GM18951 (cell line): ENCODE data around the gene VPS4B.

ENCODE experiments used
- POLR2A ChIP-seq: IDR thresholded peaks from 4 replicates; pipeline ENCODE4 v1.6.1; 2011; ENCODE audit warnings: mild to moderate bottlenecking; ENCODE audit not compliant: insufficient read length, insufficient read depth; ENCODE audit errors: extremely low read depth
- in situ Hi-C: fragments of 300-500 bp; cut with MboI; formaldehyde crosslinking; loops from one replicate; pipeline ENCODE4 v1.12.0; 2022; ENCODE audit warnings: low sequenced_read_pairs, mixed read lengths, inconsistent platforms; ENCODE audit not compliant: unreplicated experiment

Gene VPS4B

GRCh38 chr18:63348508-63349136 lies 73.7 kb downstream of the VPS4B start:
- in situ Hi-C loops = loop anchor here (25.0 kb wide), 1 partner anchor 636 kb away; the partner anchor contains the start of gene PHLPP1
- no peak for TF ChIP-seq POLR2A

GRCh38 chr18:63346480-63347183 lies 75.6 kb downstream of the VPS4B start:
- no peak for TF ChIP-seq POLR2A
- in situ Hi-C loops = loop anchor here (25.0 kb wide), 1 partner anchor 634 kb away; the partner anchor contains the start of gene PHLPP1

GRCh38 chr18:63346031-63346430 lies 76.2 kb downstream of the VPS4B start:
- TF ChIP-seq POLR2A = no peak
- in situ Hi-C loops = loop anchor here (25.0 kb wide), 1 partner anchor 634 kb away; the partner anchor contains the start of gene PHLPP1

DNA sequence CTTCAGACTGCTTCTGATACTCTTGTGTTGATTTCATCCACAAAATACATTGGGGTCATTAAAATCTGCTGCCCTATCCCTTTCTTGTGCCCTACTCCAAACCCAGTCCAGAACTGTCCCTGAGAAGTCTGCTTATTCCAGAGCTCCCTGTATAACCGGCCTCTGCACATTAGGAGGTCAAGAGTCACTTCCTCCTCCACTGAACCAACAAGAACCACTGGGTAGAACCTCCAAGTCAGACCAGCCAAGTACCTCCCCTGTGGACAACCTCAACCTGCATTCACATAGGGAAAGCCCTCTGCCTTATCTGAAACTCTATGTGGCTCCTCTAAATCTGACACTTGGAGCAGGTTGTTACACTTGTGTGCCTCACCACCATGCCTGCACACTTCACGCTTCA lies 77.4 kb downstream of the VPS4B start:
- in situ Hi-C loops = loop anchor here (25.0 kb wide), 1 partner anchor 633 kb away; the partner anchor contains the start of gene PHLPP1
- TF ChIP-seq POLR2A = no peak

DNA sequence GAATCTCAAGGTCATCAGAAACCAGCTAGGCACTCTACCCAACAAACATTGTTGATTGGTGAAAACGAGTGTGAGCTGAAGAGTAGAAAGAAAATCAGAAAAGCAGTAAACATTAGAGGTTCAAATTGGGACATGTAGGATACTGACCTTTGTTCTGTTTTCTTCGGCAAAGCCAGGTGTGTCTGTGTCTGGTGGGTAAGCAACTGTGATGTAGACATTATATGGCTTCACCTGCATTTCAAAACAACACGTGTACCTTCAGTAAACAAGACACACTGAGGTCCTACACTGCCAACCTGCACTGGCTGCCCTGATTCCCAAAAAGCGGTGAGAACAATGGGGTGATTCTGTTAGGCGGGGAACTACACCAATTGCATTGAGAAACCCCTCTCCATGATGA lies 78.0 kb downstream of the VPS4B start:
- TF ChIP-seq POLR2A = no peak
- in situ Hi-C loops = loop anchor here (25.0 kb wide), 1 partner anchor 632 kb away; the partner anchor contains the start of gene PHLPP1

GRCh38 chr18:63342206-63342605 lies 80.1 kb downstream of the VPS4B start:
- in situ Hi-C loops = loop anchor here (25.0 kb wide), 1 partner anchor 630 kb away; the partner anchor contains the start of gene PHLPP1
- TF ChIP-seq POLR2A = no peak

- in situ Hi-C loops = loop anchor here (25.0 kb wide), 1 partner anchor 628 kb away; the partner anchor contains the start of gene PHLPP1
- TF ChIP-seq POLR2A = no peak
Observed at GRCh38 chr18:63339920-63340484, 82.3 kb downstream of the VPS4B start.
